Muscle of leg (tissue), 11 donors: Measurements from ENCODE around the gene GPAT2. TPM values are rescaled to one million over a fixed set of nuclear protein-coding genes. Genes with fewer than 3 reads are reported as not detected.
"Not testable (repeated sequence)": the region's sequence is repeated elsewhere in the genome, so short reads cannot be mapped to it uniquely, and the experiment has no call there.

Experiments used
- DNase-seq: peaks from one replicate; pipeline ENCODE4 v3.0.0; 2013
- H3K27ac ChIP-seq: one replicate; pipeline ENCODE4 v1.5.1; 2013; ENCODE audit warnings: mild to moderate bottlenecking, low read length, control low read depth
- H3K27me3 ChIP-seq: one replicate; pipeline ENCODE4 v1.6.1; 2013; ENCODE audit warnings: low read length; ENCODE audit not compliant: control insufficient read depth, insufficient read depth
- H3K36me3 ChIP-seq: one replicate; pipeline ENCODE4 v1.6.1; 2013; ENCODE audit warnings: low read length; ENCODE audit not compliant: control insufficient read depth, insufficient read depth
- H3K4me1 ChIP-seq: one replicate; pipeline ENCODE4 v1.6.1; 2013; ENCODE audit warnings: low read length; ENCODE audit not compliant: control insufficient read depth, insufficient read depth
- H3K4me3 ChIP-seq: one replicate; pipeline ENCODE4 v1.5.1; 2013; ENCODE audit warnings: low read length, control low read depth
- H3K9me3 ChIP-seq: replicated peaks from 2 replicates; pipeline ENCODE4 v1.6.1; 2013; ENCODE audit warnings: low read depth, low read length; ENCODE audit not compliant: control insufficient read depth
- WGBS: methylation state at CpG from one replicate; pipeline ENCODE4 v1.1.5; 2013; ENCODE audit warnings: missing lambda C conversion rate; ENCODE audit not compliant: insufficient coverage; 5-methylcytosine and 5-hydroxymethylcytosine counted together
- polyA plus RNA-seq, 8 donors: library from polyadenylated mRNA; unstranded; fragments of 120-200 nt; gene quantifications; one replicate each; pipeline versions ENCODE4 v1.2.1 to v1.2.3, GENCODE V29; 2013; ENCODE audit warnings: inconsistent platforms in 1 of 8, low replicate concordance in 1 of 8; ENCODE audit not compliant: insufficient read length in 8 of 8, insufficient read depth in 1 of 8
- total RNA-seq: library from RNA; stranded (reverse); fragments of 120-200 nt; gene quantifications from one replicate; pipeline ENCODE4 v1.2.4, GENCODE V29; 2013

The GPAT2 gene
- total and polyA plus RNA-seq, 9 donors = 2.1 to 13.8 (median 7.5) TPM

GRCh38 chr2:96052632-96053031 is 17.9 kb upstream of the GPAT2 start:
- H3K9me3 ChIP-seq, H3K36me3 ChIP-seq, H3K27ac ChIP-seq, H3K4me3 ChIP-seq, H3K27me3 ChIP-seq, DNase-seq, H3K4me1 ChIP-seq: not testable (repeated sequence)
- WGBS = 100% methylated on average over 1 of the region's 3 CpGs

DNA sequence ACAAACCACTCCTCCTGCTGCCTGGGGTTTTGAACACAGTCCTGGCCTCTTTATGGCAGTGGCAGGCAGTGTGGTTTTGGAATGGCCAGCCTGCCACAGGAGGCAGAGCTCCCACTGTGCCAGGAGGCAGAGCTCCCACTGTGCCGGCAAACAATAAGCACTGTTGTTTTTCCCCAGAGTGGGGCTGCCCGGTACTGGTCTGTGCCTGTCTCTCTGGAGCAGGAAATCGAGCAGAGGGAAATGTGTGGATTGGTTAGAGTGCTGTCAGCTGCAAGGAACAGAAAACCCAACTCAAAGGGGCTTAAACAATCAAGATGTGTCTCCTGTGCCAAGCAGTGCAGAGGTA is 15.2 kb upstream of the GPAT2 start:
- no CpG with 5 or more reads among the region's 3 CpGs for WGBS
- not testable (repeated sequence) for H3K4me3 ChIP-seq, H3K9me3 ChIP-seq, H3K27me3 ChIP-seq, H3K4me1 ChIP-seq, H3K27ac ChIP-seq, DNase-seq, H3K36me3 ChIP-seq

GRCh38 chr2:96049049-96049916 is 14.6 kb upstream of the GPAT2 start:
- not testable (repeated sequence) for H3K36me3 ChIP-seq, H3K4me1 ChIP-seq, H3K9me3 ChIP-seq, H3K27ac ChIP-seq, H3K4me3 ChIP-seq, H3K27me3 ChIP-seq, DNase-seq
- WGBS = no CpG with 5 or more reads among the region's 18 CpGs

GRCh38 chr2:96035554-96035953 is 838 bp upstream of the GPAT2 start:
- H3K27ac ChIP-seq, H3K27me3 ChIP-seq, H3K4me1 ChIP-seq, H3K9me3 ChIP-seq, DNase-seq, H3K4me3 ChIP-seq, H3K36me3 ChIP-seq: not testable (repeated sequence)
- WGBS = no CpG with 5 or more reads among the region's 14 CpGs

DNA sequence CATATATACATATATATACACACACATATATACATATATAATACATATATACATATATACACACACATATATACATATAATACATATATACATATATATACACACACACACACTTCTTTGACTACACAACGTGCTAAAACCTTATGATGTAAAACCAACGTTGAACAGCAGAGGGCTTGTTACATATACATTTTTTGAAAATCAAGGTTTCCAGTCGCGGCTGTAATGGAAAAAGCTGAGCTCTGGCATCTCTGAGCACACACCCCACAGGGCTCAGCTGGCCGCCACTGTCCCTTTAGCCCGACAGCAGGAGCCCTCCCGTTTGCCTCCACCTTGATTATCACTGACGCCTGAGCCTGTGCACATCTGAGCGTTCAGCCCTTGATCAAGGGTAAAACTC is 719 bp downstream of the GPAT2 start:
- WGBS = no CpG with 5 or more reads among the region's 9 CpGs
- H3K9me3 ChIP-seq, DNase-seq, H3K27ac ChIP-seq, H3K4me3 ChIP-seq, H3K4me1 ChIP-seq, H3K36me3 ChIP-seq, H3K27me3 ChIP-seq: not testable (repeated sequence)

DNA sequence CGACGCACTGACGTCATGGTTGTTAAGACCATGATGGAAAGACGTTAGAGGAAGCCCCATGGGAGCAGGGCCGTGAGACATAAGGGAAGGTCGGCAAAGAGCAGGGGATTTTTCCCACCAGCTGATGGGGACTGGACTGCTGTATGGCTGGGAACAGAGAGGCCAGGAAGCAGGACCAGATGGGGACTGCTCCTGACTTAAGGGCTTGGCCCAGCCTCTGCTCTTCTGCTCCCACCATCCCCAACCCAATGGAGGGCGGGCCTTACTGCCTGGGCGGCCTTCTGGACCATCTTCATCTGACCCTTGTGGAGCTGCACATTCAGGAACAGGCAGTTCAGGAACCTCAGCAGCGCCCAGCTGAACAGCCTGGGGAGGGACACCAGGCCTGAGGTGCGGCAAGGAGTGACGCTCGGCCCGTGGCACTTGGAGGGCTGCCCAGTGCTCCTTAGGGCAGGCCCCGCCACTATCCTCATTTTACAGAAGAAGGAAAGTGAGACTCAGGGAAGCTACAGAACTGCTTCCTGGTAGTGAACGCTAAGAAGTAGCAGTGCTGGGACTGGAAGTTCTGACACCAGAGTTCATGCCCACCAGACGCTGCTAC is 6.9 kb downstream of the GPAT2 start:
- H3K36me3 ChIP-seq, H3K27me3 ChIP-seq, H3K27ac ChIP-seq, H3K9me3 ChIP-seq, DNase-seq, H3K4me3 ChIP-seq: not testable (repeated sequence)
- H3K4me1 ChIP-seq = peaks cover 17% of the 10 kb centered on the region
- no CpG with 5 or more reads among the region's 16 CpGs for WGBS

DNA sequence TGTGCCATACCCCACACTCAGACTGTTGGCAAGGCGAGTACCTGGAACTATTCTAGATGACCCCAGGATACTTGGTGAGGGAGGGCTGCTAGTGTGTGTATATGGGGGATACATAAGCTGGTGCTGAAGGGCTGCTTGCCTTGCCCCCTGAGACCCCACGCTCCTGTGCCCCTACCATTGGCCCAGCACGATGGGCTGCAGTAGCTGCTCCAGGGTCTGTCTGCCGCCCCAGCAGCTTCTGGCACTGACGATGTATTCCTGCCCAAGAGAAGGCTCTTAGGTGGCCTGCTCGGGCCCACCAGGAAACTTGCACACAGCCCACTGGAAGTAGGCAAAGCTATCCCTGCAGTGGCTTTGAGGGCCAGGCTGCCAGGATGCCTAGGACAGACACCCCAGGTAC is 9.0 kb downstream of the GPAT2 start:
- no CpG with 5 or more reads among the region's 6 CpGs for WGBS
- H3K4me3 ChIP-seq = not testable (repeated sequence)

DNA sequence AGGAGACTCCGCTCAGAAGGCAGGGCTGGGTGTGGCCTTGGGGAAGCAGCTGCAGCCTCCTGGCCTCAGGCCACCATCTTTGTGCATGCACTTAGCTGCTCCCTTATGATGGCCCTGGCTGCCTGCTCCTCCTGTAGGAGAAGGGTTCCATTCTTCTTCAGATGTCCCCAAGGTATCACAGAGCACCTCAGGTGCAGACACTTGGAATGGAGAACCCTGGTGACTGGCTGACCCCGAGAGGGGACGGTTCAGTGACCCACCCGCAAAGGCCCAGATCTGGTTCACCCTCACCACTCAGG is 9.6 kb downstream of the GPAT2 start:
- no peak overlapping the region for H3K4me3 ChIP-seq
- peak; percentile 66 for DNase-seq
- no CpG with 5 or more reads among the region's 4 CpGs for WGBS

More for the DNA sequence above, 9.0 kb downstream of the GPAT2 start:
- not testable (repeated sequence) for H3K27me3 ChIP-seq, DNase-seq, H3K27ac ChIP-seq, H3K36me3 ChIP-seq, H3K9me3 ChIP-seq
- H3K4me1 ChIP-seq = peaks cover 17% of the 10 kb centered on the region

DNA sequence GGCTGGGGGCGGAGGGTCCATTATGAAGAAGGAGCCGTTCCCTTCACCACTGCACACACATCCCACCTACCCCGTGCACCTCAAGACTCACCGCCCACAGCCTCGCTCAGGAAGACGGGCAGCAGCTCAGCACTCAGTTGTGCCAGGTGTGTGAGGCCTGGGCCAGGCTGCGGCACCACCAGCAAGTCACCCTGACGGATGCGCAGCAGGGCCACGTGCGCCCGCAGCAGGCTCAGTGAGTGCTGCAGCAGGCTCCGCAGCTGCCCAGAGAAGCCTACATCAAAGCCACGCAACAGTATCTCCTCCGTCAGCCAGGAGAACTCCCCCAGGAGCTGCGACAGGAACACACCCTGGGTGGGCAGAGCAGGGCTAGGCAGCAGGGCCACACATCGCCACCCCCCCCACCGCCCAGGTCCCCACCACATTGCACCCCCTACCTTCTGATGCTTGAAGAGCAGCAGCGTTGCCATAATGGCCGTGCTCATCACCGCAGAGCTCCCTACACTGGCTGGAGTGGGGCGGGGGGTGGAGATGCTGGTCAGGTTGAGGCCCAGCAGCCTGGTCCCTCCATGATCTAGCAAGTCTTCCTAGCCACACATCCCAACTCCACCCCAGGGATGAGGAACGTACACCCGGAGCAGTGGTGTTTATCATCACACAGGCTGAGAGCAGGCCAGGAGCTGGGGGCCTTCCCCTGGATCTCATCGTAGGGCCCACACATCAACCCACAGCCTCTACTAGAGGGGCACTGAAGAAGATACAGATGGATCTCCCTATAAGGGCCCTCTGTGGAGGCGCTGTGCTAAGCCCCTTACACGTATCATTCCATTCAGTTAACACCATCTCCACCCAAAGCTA is 10.2 kb downstream of the GPAT2 start:
- no peaks in the 10 kb centered on the region for H3K27me3 ChIP-seq
- no peaks in the 10 kb centered on the region for H3K9me3 ChIP-seq
- H3K4me3 ChIP-seq = no peak overlapping the region
- no peaks in the 10 kb centered on the region for H3K36me3 ChIP-seq
- H3K4me1 ChIP-seq = peaks cover 17% of the 10 kb centered on the region
- 78% methylated on average over 20 of the region's 27 CpGs for WGBS
- no peak for DNase-seq
- no peak overlapping the region for H3K27ac ChIP-seq

More for the DNA sequence above, 9.6 kb downstream of the GPAT2 start:
- H3K36me3 ChIP-seq = no peaks in the 10 kb centered on the region
- no peak overlapping the region for H3K27ac ChIP-seq
- H3K27me3 ChIP-seq = no peaks in the 10 kb centered on the region
- no peaks in the 10 kb centered on the region for H3K9me3 ChIP-seq
- peaks cover 17% of the 10 kb centered on the region for H3K4me1 ChIP-seq

DNA sequence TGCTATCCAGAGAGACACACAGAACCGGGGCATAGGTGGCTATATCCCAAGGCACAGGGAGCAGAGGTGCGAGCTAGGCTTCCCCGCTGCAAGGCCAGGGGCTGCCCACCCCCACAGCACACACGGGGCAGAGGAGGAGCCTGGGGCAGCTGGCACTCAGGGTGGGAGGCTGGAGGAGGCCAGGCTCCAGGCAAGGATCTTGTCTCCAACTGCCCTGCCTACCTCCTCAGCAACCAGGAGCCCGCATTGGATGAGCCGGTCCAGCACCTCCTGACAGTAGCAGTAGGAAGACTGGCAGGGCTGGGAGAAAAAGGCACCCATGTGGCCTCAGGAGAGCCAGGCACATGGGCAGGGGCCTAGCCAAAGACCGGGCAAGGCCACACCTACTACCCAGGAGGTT is 11.0 kb downstream of the GPAT2 start:
- not testable (repeated sequence) for H3K36me3 ChIP-seq, H3K9me3 ChIP-seq, H3K4me3 ChIP-seq, H3K27ac ChIP-seq, DNase-seq, H3K27me3 ChIP-seq
- H3K4me1 ChIP-seq = peaks cover 17% of the 10 kb centered on the region
- no CpG with 5 or more reads among the region's 7 CpGs for WGBS
